Measurements from ENCODE around the gene NUP155.

- TF ChIP-seq EZH2 (IDR thresholded peaks at IDR 0.05): no peak
- TF ChIP-seq POLR2AphosphoS5 (IDR thresholded peaks at IDR 0.05; ENCODE audit: borderline replicate concordance, low read depth, low read length): no peak
These were observed 95.4 kb downstream of the NUP155 start for GRCh38 chr5:37275511-37275910.

All from SK-N-MC (cell line).